Right lobe of liver (tissue), 6 donors: ENCODE data around the gene ODAD2. TPM values are rescaled to one million over a fixed set of nuclear protein-coding genes. Genes with fewer than 3 reads are reported as not detected.

Experiments
- ATAC-seq, 4 donors: fragments of 200-7000 bp; cut with Tn5 transposase; one replicate each; pipeline ENCODE4 v1.9.1; 2020; ENCODE audit warnings: mild to moderate bottlenecking in 4 of 4, moderate library complexity in 4 of 4
- DNase-seq, 3 donors: peaks; one replicate each; pipeline ENCODE4 v3.0.0-alpha.2; 2020
- H3K27ac ChIP-seq, 3 donors: fragments of 200-600 bp; one replicate each; pipeline ENCODE4 v1.8.0; 2022
- H3K27me3 ChIP-seq, 2 donors: fragments of 200-600 bp; one replicate each; pipeline ENCODE4 v1.8.0; 2022
- H3K36me3 ChIP-seq, 4 donors: fragments of 200-600 bp; sonication (generic) in 1 of 4; one replicate each; pipeline versions ENCODE4 v1.5.1 to v1.8.0; 2017 to 2022; ENCODE audit warnings: control low read depth in 1 of 4
- H3K4me1 ChIP-seq, 4 donors: fragments of 200-600 bp; sonication (generic) in 1 of 4; one replicate each; pipeline versions ENCODE4 v1.5.1 to v1.8.0; 2017 to 2022; ENCODE audit warnings: control low read depth in 1 of 4
- H3K4me3 ChIP-seq, 3 donors: fragments of 200-600 bp; one replicate each; pipeline ENCODE4 v1.8.0; 2022
- H3K9me3 ChIP-seq, 4 donors: fragments of 200-600 bp; sonication (generic) in 1 of 4; one replicate each; pipeline versions ENCODE4 v1.5.1 to v1.8.0; 2017 to 2022; ENCODE audit warnings: control low read depth in 1 of 4
- POLR2A ChIP-seq: fragments of 450-650 bp; IDR thresholded peaks from one replicate; pipeline ENCODE4 v1.6.1; 2017; ENCODE audit warnings: antibody characterized with exemption, mild to moderate bottlenecking
- WGBS: methylation state at CpG from one replicate; pipeline ENCODE4 v1.1.6; 2018; ENCODE audit warnings: low coverage, low lambda C conversion rate; ENCODE audit not compliant: insufficient coverage; ENCODE audit errors: missing lambda C conversion rate; 5-methylcytosine and 5-hydroxymethylcytosine counted together
- intact Hi-C, 2 donors: fragments of 100-400 bp; cut with DNase I; formaldehyde crosslinking; loops; one replicate each; pipeline versions ENCODE4 v1.11.2 to v1.14.1; 2022
- total RNA-seq, 6 experiments: library from RNA; depleted of rRNA in 2 of 6; stranded (reverse); fragments of >200 nt in 2 of 6; fragmentation: NEBNext Ultra II Directional in 3 of 6; extraction: Animal tissue kit (Norgen Biotek cat#: 25700) in 3 of 6; gene quantifications; one replicate each; pipeline versions ENCODE4 v1.1.0 to v1.2.4, GENCODE V29; 2016 to 2023
- TF ChIP-seq, protein P1 (sequence below), 4 donors: fragments of 200-600 bp in 3 of 4; fragments of 450-650 bp in 1 of 4; IDR thresholded peaks; one replicate each; pipeline versions ENCODE4 v1.5.1 to v1.8.0; 2016 to 2022; ENCODE audit warnings: antibody characterized with exemption in 4 of 4, mild to moderate bottlenecking in 2 of 4
- donor health status: DM: no; HTN: yes; CAD: no.
- donor health status: DM: no; HTN: no; CAD: no.
- donor health status: DM: no; HTN: no; CAD: no.
- donor health status: DM: no; HTN: yes; CAD: no.
- donor health status: DM: no; HTN: yes; CAD: no.

ODAD2 gene
- total RNA-seq, 6 experiments from 2014 or later: 0.44 to 0.81 (median 0.55) TPM; not detected in 3

DNA sequence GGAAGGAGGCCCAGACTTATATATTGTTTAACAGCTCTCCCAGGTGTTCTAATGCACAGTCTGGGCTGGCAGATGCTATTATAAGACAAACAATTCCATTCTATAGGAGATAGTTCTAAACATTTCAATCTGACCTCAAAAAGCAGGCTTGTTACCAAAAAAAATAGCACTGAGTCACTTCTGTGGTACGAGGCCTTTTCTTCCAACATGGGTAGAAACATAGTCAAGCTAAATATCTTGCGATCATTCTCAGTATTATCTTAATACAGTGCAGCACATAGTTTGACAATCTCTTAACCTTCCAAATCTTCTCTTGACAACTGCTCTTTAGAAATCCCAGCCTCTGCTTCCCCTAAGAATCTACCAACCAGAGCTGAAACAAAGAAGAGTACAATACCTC, 206.7 kb downstream of the ODAD2 start:
- H3K4me3 ChIP-seq: no peak overlapping the region
- ATAC-seq (no peak), DNase-seq (no peak)
- H3K27me3 ChIP-seq: no peaks in the 10 kb centered on the region
- no peak overlapping the region for H3K27ac ChIP-seq
- intact Hi-C loops: no loop called here
- H3K4me1 ChIP-seq: no peaks in the 10 kb centered on the region
- H3K36me3 ChIP-seq: no peaks in the 10 kb centered on the region
- TF ChIP-seq POLR2A: no peak
- TF ChIP-seq, protein P1, sequence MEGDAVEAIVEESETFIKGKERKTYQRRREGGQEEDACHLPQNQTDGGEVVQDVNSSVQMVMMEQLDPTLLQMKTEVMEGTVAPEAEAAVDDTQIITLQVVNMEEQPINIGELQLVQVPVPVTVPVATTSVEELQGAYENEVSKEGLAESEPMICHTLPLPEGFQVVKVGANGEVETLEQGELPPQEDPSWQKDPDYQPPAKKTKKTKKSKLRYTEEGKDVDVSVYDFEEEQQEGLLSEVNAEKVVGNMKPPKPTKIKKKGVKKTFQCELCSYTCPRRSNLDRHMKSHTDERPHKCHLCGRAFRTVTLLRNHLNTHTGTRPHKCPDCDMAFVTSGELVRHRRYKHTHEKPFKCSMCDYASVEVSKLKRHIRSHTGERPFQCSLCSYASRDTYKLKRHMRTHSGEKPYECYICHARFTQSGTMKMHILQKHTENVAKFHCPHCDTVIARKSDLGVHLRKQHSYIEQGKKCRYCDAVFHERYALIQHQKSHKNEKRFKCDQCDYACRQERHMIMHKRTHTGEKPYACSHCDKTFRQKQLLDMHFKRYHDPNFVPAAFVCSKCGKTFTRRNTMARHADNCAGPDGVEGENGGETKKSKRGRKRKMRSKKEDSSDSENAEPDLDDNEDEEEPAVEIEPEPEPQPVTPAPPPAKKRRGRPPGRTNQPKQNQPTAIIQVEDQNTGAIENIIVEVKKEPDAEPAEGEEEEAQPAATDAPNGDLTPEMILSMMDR (IDR thresholded peaks at IDR 0.05): no peak
- 74% methylated on average over 2 of the region's 2 CpGs for WGBS
- H3K9me3 ChIP-seq: no peaks in the 10 kb centered on the region

DNA sequence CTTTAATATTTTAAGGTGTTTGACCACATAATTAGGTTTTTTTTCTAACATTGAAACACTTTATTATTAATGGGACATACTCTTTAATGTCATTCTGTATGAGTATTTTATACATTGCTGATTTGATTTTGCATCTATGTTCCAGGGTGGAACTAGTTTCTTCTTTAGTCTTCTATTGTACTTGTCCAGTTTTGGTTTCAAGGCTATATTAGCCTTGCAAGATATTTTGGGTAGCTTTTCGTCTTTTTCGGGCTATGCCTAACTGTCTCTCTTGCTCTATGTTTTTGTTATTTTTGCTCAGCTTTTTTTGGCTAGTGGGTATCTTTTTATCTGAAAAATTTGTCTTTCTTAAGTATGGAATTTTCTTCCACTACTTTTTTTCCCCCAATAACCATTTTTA, 214.6 kb downstream of the ODAD2 start:
- WGBS: 74% methylated on average over 2 of the region's 2 CpGs
- H3K9me3 ChIP-seq: no peaks in the 10 kb centered on the region
- H3K4me1 ChIP-seq: no peaks in the 10 kb centered on the region
- no peaks in the 10 kb centered on the region for H3K36me3 ChIP-seq
- ATAC-seq (no peak), DNase-seq (no peak)
- intact Hi-C loops: no loop called here
- H3K27ac ChIP-seq: no peak overlapping the region
- H3K4me3 ChIP-seq: no peak overlapping the region
- TF ChIP-seq, protein P1 (IDR thresholded peaks at IDR 0.05): no peak
- no peak for TF ChIP-seq POLR2A
- no peaks in the 10 kb centered on the region for H3K27me3 ChIP-seq

DNA sequence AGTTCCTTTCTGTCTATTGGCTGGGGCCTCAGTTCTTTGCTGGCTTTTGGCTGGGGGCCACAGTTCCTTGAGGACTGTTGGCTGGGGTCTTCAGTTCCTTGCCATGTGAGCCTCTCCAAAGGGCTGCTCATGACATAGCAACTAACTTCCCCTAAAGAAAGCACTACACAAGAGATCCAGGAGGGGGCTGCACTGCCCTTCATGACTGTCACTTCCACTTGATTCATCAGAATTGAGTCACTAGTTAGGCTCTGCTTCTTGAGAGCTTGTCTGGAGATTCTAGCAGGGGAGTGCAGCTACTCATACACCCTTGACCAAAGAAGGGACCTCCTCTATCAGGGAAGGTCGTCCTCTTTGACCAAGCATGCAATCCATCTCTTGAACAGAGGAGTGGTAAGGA, 215.2 kb downstream of the ODAD2 start:
- no peak for DNase-seq
- ATAC-seq: peak; percentile 51 to 68 (median 56)
- no peak for TF ChIP-seq POLR2A
- TF ChIP-seq, protein P1 (IDR thresholded peaks at IDR 0.05): peak; percentile 8 to 32 (median 21)
- WGBS: 0% methylated on average over 1 of the region's 1 CpG
- H3K4me1 ChIP-seq: no peaks in the 10 kb centered on the region
- H3K36me3 ChIP-seq: no peaks in the 10 kb centered on the region
- no peaks in the 10 kb centered on the region for H3K9me3 ChIP-seq
- intact Hi-C loops: no loop called here
- no peak overlapping the region for H3K27ac ChIP-seq
- no peaks in the 10 kb centered on the region for H3K27me3 ChIP-seq
- H3K4me3 ChIP-seq: no peak overlapping the region

DNA sequence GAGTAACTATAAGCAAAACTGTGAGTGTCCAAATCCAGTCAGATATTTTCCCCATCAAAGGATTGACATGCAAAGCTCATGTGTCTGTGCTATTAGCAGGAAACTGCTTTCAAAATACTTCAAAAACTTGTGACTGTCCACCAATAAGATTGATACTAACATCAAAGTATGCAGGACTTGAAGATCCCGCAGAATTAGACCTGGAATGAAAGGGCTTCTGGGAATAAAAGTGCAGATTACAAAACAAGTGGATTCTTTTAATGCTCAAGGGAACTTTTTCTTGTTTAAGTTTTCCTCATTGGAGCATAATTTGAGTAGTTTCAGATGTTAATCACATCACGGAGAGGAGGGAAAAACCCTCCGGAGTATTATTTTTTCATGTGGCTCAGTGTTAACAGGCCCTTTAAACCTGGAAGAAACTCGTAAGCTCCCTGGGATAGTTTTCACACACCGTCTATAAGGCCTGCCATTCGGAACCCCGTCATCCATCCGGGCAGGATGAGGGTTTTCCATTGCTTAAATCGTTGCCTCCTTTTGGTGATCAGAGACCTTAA, 219.3 kb downstream of the ODAD2 start:
- H3K27me3 ChIP-seq: no peaks in the 10 kb centered on the region
- intact Hi-C loops: no loop called here
- TF ChIP-seq POLR2A: no peak
- TF ChIP-seq, protein P1 (IDR thresholded peaks at IDR 0.05): no peak
- ATAC-seq: no peak
- no peak overlapping the region for H3K4me3 ChIP-seq
- H3K36me3 ChIP-seq: no peaks in the 10 kb centered on the region
- WGBS: 63% methylated on average over 9 of the region's 9 CpGs
- no peaks in the 10 kb centered on the region for H3K9me3 ChIP-seq
- no peak for DNase-seq
- no peaks in the 10 kb centered on the region for H3K4me1 ChIP-seq
- H3K27ac ChIP-seq: no peak overlapping the region

DNA sequence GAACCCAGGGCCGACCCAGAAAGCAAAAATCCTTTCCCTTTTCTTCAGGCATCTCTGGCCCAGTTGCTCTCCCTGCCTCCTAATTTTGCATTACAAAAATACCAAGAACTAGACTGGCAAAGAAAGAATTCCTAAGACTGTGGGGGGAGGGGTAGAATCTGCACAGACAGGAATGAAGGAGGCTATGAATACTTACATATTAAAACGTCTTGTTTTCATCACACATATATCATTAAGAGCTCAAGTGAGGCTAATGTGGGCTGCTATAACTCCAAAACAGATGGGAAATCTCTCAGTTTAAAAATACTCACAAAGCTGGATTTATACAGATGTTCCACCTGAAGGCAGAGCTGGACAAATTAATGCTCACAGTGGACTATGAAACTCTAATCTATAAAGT, 224.0 kb downstream of the ODAD2 start:
- no peak overlapping the region for H3K4me3 ChIP-seq
- H3K9me3 ChIP-seq: no peaks in the 10 kb centered on the region
- H3K4me1 ChIP-seq: no peaks in the 10 kb centered on the region
- no peak overlapping the region for H3K27ac ChIP-seq
- no peak for DNase-seq
- ATAC-seq: no peak
- TF ChIP-seq POLR2A: no peak
- TF ChIP-seq, protein P1 (IDR thresholded peaks at IDR 0.05): no peak
- intact Hi-C loops: no loop called here
- no peaks in the 10 kb centered on the region for H3K27me3 ChIP-seq
- 38% methylated on average over 2 of the region's 2 CpGs for WGBS
- H3K36me3 ChIP-seq: no peaks in the 10 kb centered on the region
